ENCODE measurements around the gene GPRC5C. TPM values are rescaled to one million over a fixed set of nuclear protein-coding genes. Genes with fewer than 3 reads are reported as not detected.

Gene GPRC5C
- total and polyA plus RNA-seq, 4 donors = 34.2 to 195 (median 119) TPM

DNA sequence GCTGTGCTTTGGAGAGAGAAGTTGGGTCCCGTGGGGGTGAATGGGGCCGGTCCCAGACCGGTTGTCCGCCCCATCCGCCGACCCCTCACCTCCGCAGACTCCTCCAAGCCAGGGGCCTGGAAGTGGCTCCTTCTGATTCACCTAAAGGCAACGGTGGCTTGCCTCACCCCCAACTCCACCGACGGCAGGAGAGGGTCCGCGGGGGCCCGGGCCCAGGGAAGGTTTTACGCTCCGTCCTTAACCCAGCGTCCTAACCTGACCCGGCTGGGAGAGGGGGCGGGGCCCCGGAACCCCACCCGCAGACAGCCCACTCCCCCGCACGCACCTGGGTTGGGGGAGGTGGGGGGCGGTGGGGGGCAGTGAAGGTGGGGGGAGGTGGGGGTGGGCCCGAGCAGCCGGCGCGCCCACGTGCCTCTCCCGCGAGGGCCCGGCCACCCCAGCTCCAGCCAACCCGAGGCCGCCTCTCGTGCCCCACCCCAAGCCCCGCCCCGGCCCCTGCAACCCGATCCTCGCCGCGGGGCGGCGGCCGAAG lies 21.8 kb downstream of the GPRC5C start:
- DNase-seq (ENCODE audit: low spot score) = peak; percentile 83
- no peaks in the 10 kb centered on the region for H3K27me3 ChIP-seq (ENCODE audit: control insufficient read depth in 4 of 4, insufficient read depth in 4 of 4, low read length in 3 of 4)
- H3K36me3 ChIP-seq (ENCODE audit: control insufficient read depth in 4 of 4, insufficient read depth in 3 of 4, low read depth in 1 of 4, low read length in 3 of 4) = no peaks in the 10 kb centered on the region
- H3K27ac ChIP-seq (ENCODE audit: low read depth in 1 of 2, low read length in 2 of 2) = peak overlapping the region; percentile 90 to 92
- peaks cover 14 to 68% (median 62%) of the 10 kb centered on the region in 4 donors for H3K4me1 ChIP-seq (ENCODE audit: control insufficient read depth in 4 of 4, insufficient read depth in 4 of 4, low read length in 3 of 4)
- whole genome bisulfite sequencing = 3% methylated on average over 43 of the region's 43 CpGs
- H3K9ac ChIP-seq (ENCODE audit: low read depth in 1 of 2, low read length in 2 of 2) = peak overlapping the region in 1 of 2 donors; percentile 85
- H3K9me3 ChIP-seq (ENCODE audit: control insufficient read depth in 4 of 4, low read length in 3 of 4) = no peaks in the 10 kb centered on the region
- TF ChIP-seq EGR1 (IDR thresholded peaks at IDR 0.05; ENCODE audit: low read depth in 2 of 2) (peak in 1 of 2 donors; percentile 10), HNF4A (conservative IDR thresholded peaks at IDR 0.05) (peak in 1 of 2 donors; percentile 2)
- TF ChIP-seq, protein P1, sequence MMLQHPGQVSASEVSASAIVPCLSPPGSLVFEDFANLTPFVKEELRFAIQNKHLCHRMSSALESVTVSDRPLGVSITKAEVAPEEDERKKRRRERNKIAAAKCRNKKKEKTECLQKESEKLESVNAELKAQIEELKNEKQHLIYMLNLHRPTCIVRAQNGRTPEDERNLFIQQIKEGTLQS (IDR thresholded peaks at IDR 0.05) = no peak
- H3K4me3 ChIP-seq (ENCODE audit: low read depth in 1 of 3, low read length in 3 of 3) = peak overlapping the region in 2 of 3 donors; percentile 6 to 50

DNA sequence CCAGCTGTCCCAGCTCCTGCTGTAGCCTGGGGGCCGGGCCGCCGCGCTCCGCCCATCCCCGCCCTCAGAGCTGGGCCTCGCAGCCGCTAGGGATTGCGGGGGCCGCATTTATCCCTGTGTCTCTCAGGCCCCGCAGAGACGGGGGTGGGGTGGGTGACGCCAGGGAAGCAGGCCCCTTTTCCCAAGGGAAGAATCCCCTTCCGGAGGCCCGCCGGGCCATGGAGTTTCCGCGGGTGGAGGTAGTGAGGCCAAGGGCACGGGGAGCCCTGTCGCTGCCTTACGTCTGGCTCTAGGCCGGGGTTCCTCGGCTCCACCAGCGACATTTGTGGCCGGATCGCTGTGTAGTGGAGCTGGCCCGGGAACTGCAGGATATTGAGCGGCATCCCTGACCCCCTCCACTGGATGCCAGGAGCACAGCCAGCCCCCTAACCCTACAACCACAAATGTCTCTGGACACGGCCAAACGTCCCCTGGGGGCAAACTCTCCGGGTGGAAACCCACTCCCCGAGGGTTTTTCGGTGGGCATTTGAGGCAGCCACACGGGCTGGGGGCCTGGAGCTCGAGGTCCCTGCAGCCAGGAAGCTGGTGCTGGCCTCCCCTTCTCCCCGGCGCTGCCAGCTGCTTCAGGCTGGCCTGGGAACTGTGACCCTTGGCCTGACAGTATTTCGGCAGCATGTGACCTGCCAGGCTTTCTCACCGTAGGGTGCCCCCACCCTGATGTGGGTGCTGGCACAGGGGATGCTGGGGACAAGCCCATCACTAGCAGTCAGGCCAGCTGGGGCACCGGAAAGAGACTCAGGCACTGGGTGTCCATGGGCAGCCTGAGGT lies 22.5 kb downstream of the GPRC5C start:
- 6% methylated on average over 40 of the region's 40 CpGs for WGBS
- TF ChIP-seq, protein P2, sequence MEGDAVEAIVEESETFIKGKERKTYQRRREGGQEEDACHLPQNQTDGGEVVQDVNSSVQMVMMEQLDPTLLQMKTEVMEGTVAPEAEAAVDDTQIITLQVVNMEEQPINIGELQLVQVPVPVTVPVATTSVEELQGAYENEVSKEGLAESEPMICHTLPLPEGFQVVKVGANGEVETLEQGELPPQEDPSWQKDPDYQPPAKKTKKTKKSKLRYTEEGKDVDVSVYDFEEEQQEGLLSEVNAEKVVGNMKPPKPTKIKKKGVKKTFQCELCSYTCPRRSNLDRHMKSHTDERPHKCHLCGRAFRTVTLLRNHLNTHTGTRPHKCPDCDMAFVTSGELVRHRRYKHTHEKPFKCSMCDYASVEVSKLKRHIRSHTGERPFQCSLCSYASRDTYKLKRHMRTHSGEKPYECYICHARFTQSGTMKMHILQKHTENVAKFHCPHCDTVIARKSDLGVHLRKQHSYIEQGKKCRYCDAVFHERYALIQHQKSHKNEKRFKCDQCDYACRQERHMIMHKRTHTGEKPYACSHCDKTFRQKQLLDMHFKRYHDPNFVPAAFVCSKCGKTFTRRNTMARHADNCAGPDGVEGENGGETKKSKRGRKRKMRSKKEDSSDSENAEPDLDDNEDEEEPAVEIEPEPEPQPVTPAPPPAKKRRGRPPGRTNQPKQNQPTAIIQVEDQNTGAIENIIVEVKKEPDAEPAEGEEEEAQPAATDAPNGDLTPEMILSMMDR (IDR thresholded peaks at IDR 0.05; ENCODE audit: low read depth, low read length, missing input control) = no peak
- TF ChIP-seq, protein P3, sequence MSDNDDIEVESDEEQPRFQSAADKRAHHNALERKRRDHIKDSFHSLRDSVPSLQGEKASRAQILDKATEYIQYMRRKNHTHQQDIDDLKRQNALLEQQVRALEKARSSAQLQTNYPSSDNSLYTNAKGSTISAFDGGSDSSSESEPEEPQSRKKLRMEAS (IDR thresholded peaks at IDR 0.05) = no peak
- no peak for TF ChIP-seq GABPA (IDR thresholded peaks at IDR 0.05 in 1 of 2, conservative IDR thresholded peaks at IDR 0.05 in 1 of 2)
- TF ChIP-seq HNF4G (IDR thresholded peaks at IDR 0.05) = no peak
- peak; percentile 56 to 67 for TF ChIP-seq HNF4A (conservative IDR thresholded peaks at IDR 0.05)
- no peak for TF ChIP-seq FOXA2 (IDR thresholded peaks at IDR 0.05)
- TF ChIP-seq JUND (IDR thresholded peaks at IDR 0.05) = no peak
- peak in 1 of 2 donors; percentile 75 for TF ChIP-seq EGR1 (IDR thresholded peaks at IDR 0.05; ENCODE audit: low read depth in 2 of 2)
- TF ChIP-seq RAD21 (IDR thresholded peaks at IDR 0.05) = peak; percentile 26 to 55
- peak; percentile 58 for TF ChIP-seq SP1 (IDR thresholded peaks at IDR 0.05)
- no peak for TF ChIP-seq TAF1 (conservative IDR thresholded peaks at IDR 0.05)
- TF ChIP-seq, protein P4, sequence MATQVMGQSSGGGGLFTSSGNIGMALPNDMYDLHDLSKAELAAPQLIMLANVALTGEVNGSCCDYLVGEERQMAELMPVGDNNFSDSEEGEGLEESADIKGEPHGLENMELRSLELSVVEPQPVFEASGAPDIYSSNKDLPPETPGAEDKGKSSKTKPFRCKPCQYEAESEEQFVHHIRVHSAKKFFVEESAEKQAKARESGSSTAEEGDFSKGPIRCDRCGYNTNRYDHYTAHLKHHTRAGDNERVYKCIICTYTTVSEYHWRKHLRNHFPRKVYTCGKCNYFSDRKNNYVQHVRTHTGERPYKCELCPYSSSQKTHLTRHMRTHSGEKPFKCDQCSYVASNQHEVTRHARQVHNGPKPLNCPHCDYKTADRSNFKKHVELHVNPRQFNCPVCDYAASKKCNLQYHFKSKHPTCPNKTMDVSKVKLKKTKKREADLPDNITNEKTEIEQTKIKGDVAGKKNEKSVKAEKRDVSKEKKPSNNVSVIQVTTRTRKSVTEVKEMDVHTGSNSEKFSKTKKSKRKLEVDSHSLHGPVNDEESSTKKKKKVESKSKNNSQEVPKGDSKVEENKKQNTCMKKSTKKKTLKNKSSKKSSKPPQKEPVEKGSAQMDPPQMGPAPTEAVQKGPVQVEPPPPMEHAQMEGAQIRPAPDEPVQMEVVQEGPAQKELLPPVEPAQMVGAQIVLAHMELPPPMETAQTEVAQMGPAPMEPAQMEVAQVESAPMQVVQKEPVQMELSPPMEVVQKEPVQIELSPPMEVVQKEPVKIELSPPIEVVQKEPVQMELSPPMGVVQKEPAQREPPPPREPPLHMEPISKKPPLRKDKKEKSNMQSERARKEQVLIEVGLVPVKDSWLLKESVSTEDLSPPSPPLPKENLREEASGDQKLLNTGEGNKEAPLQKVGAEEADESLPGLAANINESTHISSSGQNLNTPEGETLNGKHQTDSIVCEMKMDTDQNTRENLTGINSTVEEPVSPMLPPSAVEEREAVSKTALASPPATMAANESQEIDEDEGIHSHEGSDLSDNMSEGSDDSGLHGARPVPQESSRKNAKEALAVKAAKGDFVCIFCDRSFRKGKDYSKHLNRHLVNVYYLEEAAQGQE (IDR thresholded peaks at IDR 0.05) = peak; percentile 63
- TF ChIP-seq NR2F2 (IDR thresholded peaks at IDR 0.05) = peak; percentile 51
- peak; percentile 56 to 59 for TF ChIP-seq RXRA (IDR thresholded peaks at IDR 0.05)
- TF ChIP-seq FOXA1 (IDR thresholded peaks at IDR 0.05) = no peak
- TF ChIP-seq, protein P1 (IDR thresholded peaks at IDR 0.05) = no peak
- TF ChIP-seq YY1 (IDR thresholded peaks at IDR 0.05) = peak; percentile 39
- TF ChIP-seq, protein P5, sequence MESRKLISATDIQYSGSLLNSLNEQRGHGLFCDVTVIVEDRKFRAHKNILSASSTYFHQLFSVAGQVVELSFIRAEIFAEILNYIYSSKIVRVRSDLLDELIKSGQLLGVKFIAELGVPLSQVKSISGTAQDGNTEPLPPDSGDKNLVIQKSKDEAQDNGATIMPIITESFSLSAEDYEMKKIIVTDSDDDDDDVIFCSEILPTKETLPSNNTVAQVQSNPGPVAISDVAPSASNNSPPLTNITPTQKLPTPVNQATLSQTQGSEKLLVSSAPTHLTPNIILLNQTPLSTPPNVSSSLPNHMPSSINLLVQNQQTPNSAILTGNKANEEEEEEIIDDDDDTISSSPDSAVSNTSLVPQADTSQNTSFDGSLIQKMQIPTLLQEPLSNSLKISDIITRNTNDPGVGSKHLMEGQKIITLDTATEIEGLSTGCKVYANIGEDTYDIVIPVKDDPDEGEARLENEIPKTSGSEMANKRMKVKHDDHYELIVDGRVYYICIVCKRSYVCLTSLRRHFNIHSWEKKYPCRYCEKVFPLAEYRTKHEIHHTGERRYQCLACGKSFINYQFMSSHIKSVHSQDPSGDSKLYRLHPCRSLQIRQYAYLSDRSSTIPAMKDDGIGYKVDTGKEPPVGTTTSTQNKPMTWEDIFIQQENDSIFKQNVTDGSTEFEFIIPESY (IDR thresholded peaks at IDR 0.05) = no peak
- Histone ChIP-seq H3K27me3 (ENCODE audit: control insufficient read depth in 4 of 4, insufficient read depth in 4 of 4, low read length in 3 of 4) (no peaks in the 10 kb centered on the region), H3K27ac (ENCODE audit: low read depth in 1 of 2, low read length in 2 of 2) (peak overlapping the region; percentile 85 to 94), H3K9me3 (ENCODE audit: control insufficient read depth in 4 of 4, low read length in 3 of 4) (no peaks in the 10 kb centered on the region), H3K4me3 (ENCODE audit: low read depth in 1 of 3, low read length in 3 of 3) (peak overlapping the region; percentile 14 to 48 (median 30)), H3K4me1 (ENCODE audit: control insufficient read depth in 4 of 4, insufficient read depth in 4 of 4, low read length in 3 of 4) (peaks cover 11 to 61% (median 55%) of the 10 kb centered on the region in 4 donors), H3K9ac (ENCODE audit: low read depth in 1 of 2, low read length in 2 of 2) (peak overlapping the region; percentile 60 to 69), H3K36me3 (ENCODE audit: control insufficient read depth in 4 of 4, insufficient read depth in 3 of 4, low read depth in 1 of 4, low read length in 3 of 4) (no peaks in the 10 kb centered on the region)
- DNase-seq (ENCODE audit: low spot score) = no peak

Measured in liver (tissue), 9 donors.